GM21390 (cell line): ENCODE measurements around the gene UGCG.
A peak's percentile ranks its signal among the peaks of the same experiment; 100 is the strongest.
"Not testable (repeated sequence)": the region's sequence is repeated elsewhere in the genome, so short reads cannot be mapped to it uniquely, and the experiment has no call there.

Experiments
- ATAC-seq: cut with Tn5 transposase; IDR thresholded peaks from one replicate; pipeline ENCODE4 v1.9.1; 2021; ENCODE audit not compliant: unreplicated experiment

UGCG gene

GRCh38 chr9:111890334-111890733 is 6.3 kb upstream of the UGCG start:
- ATAC-seq = no peak

DNA sequence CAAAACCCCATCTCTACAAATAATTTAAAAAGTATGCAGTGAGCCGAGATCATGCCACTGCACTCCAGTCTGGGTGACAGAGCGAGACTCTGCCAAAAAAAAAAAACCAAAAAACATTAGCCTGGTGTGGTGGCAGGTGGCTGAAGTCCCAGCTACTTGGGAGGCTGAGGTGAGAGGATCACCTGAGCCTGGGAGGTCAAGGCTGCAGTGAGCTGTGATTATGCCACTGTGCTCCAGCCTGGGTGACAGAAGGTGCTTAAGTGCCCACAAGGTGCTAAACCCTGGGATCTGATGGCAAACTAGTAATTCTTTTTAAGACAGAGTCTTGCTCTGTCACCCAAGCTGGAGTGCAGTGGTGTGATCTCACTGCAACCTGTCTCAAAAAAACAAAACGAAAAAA is 5.7 kb upstream of the UGCG start:
- not testable (repeated sequence) for ATAC-seq

DNA sequence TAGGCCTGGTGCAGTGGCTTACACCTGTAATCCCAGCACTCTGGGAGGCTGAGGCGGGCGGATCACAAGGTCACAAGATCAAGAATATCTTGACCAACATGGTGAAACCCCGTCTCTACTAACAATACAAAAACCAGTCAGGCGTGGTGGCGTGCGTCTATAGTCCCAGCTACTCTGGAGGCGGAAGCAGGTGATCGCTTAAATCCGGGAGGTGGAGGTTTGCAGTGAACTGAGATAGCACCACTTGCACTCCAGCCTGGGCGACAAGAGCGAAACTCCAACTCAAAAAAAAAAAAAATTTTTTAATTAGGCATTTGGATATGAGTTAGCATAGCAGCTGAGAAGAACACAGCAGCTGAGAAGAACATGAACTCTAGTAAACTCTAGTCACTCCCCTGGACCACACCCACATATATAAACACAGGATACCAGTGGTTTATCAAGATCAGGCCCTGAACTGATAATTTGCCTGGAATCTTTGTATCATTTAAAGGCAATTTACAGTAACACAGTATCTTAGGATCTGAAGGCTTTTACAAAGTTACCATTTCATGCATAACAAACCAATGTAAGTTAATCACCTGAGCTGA is 4.6 kb upstream of the UGCG start:
- no peak for ATAC-seq

- peak; percentile 53 for ATAC-seq
Measured at GRCh38 chr9:111896942-111897600, 457 bp downstream of the UGCG start.

DNA sequence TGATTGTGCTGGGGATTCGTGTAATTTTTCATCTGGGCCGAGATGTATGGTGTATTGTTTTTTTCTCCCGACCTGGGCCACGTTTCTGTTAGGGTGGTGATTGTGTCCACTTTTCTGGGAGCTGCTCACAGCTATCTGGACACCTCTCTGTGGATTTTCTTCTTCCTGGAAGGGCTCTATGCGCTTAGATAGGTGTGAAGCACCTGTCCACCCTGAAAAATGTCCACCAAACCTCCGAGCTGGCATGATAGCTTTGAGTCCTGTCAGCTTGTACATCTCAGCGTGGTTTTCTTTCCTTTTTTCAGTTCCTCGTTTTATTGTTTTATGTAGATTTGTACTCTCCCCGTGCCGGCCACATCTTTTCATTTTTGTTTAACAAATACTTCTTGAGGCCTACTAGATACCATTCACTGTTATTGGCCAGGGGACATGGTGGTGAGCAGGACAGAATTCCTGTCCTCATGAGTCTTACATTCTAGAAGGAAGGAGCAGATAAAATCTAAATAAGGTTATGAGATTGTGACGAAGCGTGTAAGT is 1.1 kb downstream of the UGCG start:
- ATAC-seq = peak; percentile 42

DNA sequence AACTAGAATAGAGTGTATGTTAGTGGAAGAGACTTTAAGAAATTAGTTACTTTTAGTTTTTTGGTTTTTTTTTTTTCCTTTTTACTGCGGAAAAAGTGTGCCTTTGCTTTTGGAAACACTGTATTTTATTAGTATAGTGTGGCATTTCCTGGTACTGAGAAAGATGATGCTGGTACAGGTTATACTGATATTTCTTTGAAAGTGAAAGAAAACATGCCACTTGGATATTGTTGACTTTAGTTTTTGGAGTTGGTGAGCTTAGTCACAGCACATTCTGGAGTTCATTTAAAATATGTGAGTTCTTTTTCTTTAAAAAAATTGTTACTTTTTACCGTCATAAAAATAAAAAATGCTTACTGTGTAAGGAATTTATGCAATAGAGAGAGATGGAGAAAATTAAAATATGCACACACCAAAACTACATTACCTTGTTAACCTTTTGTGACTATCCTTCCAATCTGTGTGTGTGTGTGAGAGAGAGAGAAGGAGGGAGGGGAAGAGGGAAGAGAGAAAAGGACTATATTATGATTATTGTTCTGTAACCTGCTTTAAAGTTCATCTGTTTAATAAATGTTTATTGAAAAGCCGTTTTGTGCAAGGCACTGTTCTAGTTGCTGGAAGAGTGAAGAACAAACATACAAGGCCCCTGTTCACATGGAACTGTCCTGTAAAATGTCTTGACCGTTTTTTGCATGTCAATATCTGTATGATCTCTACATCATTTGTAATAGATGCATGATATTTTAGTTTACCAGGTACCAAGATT is 1.9 kb downstream of the UGCG start:
- ATAC-seq = no peak

- no peak for ATAC-seq
Measured at GRCh38 chr9:111900151-111900857, 3.7 kb downstream of the UGCG start.

DNA sequence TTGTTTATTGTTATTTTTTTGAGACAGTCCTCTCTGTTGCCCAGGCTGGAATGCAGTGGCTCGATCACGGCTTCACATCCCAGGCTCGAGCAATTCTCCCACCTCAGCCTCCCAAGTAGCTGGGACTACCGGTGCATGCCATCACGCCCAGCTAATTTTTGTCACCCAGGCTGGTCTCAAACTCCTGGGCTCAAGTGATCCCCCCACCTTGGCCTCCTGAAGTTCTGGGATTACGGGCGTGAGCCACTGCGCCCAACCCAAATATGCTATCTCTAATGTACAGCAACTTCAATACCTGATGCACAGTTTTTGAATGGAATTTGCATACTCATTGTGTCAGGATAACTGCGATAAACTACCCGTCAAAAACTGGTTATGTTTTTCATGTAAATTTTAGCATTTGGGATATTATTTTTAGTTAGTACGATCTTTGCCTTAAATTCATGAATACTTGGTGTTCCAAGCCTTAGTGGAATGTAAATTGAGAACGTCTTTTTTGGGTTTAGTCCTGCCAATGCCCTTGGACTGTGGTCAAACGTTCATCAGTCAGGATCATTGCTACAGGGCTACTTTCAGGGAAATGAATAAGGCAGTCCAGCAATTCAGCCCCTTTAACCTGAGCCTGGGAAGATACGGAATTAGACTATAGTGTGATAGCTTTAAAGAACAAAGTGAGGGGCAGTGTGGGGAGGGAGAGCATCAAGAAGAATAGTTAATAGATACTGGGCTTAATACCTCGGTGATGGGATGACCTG is 4.4 kb downstream of the UGCG start:
- no peak for ATAC-seq

GRCh38 chr9:111902391-111903139 is 6.0 kb downstream of the UGCG start:
- no peak for ATAC-seq

GRCh38 chr9:111903535-111903934 is 6.9 kb downstream of the UGCG start:
- not testable (repeated sequence) for ATAC-seq

DNA sequence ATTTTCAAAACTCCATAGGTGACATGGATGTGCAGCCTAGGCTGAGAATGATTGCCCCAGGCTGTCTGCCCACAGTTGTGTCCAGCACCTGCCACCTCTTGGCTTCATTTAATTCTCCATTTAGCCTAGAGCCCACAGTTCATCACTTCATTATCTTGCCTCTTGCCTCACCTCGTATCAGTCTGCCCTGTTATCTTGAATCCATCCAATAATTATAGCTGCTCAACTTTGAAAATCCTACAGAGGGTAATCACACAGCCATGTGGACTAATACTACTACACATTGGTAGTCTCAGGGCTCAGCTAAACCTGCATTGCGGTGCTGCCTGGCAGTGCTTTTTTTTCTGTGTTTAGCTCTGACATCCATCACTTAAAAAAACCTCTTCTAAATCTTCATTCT is 7.4 kb downstream of the UGCG start:
- ATAC-seq = no peak

DNA sequence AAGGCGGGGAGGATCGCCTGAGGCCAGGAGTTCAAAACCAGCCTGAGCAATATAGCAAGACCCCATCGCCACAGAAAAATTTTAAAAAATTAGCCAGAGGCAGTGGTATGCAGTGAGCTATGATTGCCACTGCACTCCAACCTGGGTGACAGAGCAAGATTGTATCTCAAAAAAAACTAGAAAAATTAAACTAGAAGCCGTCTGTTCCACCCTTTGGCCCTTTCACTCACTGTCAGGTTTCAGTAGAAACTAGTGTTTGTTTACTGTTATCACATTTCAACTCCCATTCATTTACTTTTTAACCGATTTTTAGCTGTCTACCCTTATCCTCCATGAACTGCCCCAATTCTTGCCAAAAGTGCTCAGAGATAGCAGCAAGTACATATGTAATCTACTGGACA is 8.3 kb downstream of the UGCG start:
- no peak for ATAC-seq

GRCh38 chr9:111907147-111907546 is 10.5 kb downstream of the UGCG start:
- no peak for ATAC-seq

GRCh38 chr9:111909444-111909843 is 12.8 kb downstream of the UGCG start:
- ATAC-seq = no peak

DNA sequence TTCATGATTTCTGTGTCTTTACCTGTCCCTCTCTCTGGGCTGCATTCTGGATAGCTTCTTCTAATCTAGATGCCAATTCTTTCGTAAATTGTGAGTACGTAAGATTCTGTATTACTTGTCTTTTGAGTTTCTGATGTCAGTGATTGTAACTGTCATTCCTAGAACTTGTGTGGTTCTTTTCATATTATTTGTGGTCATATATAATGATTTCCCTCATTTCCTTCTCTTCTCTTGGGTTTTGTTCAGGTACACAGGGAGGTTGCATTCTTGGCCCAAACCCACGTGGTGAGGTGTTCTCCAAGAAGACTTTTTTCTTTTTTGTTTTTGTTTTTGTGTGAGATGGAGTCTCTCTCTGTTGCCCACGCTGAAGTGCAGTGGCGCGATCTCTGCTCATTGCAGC is 13.8 kb downstream of the UGCG start:
- ATAC-seq = no peak

DNA sequence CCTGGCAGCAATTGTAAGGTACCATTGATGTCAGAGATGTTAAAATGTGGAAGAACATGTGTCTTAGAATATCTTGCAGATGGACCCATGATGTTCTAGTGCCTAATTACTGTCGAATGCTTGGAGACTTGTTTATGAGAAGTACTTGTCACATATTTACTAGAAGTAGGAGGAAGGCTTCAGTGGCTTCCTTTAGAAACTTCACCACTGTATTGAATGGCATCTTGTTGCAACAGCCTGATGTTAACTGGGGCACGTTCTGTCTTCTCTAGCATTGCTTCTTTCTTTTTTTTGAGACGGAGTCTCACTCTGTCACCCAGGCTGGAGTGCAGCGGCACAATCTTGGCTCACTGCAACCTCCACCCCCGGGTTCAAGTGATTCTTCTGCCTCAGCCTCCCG is 16.5 kb downstream of the UGCG start:
- no peak for ATAC-seq

DNA sequence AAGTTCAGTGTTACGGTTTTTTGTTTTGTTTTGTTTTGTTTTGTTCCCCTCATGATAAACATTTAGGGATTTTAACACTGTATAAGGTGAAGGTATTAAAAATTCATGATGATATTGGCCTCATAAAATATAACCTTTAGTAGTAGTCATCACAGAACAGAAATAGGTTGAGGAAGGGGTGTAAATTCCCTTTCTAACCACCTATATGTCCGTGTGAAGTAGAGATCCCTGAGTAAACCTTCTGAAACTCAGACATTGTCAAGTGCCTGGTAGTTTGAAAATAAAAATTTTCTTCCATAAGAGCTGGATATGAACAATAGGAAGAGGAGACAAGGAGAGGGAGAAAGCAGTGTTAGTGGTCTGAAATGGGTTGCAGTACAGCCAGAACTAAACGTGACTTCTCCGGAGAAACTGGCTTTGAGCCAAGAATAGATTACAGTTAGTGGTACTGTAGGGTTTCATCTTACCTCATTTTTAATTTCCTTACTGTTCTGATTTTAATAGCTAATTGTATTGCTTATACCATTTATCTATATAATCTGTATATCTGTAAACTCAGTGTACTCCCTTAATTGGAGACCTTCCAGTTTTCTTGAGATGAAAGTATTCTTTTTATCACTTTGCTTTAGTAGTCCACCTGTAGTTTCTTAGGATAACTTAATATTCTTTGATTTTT is 18.3 kb downstream of the UGCG start:
- ATAC-seq = no peak

- no peak for ATAC-seq
Measured at GRCh38 chr9:111915425-111915758, 18.8 kb downstream of the UGCG start.

- peak; percentile 70 for ATAC-seq
Measured at GRCh38 chr9:111916234-111916645, 19.6 kb downstream of the UGCG start.

DNA sequence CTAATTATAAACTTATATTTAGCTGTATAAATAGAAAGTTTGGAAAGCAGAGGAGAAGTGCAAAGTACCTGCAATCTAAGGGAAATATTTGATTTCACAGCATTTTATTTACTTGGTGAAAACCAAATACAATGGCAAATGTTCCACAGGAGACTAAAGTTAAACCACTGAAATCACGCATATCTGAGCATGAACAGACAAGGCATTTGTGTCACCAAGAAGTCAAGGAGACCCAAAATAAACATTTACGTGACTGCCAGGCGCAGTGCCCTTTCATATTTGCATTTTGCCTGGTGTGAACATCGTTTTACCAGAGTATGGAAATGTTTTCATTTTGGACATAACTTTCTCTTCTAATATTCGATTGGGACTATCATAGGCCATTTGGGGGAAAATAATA is 20.6 kb downstream of the UGCG start:
- no peak for ATAC-seq
